ENCODE data around the gene FANCD2. TPM values are rescaled to one million over a fixed set of nuclear protein-coding genes. Genes with fewer than 3 reads are reported as not detected.

Gene FANCD2
- total and polyA plus RNA-seq, 4 donors, result 0.76 to 24.6 (median 0.84) TPM

DNA sequence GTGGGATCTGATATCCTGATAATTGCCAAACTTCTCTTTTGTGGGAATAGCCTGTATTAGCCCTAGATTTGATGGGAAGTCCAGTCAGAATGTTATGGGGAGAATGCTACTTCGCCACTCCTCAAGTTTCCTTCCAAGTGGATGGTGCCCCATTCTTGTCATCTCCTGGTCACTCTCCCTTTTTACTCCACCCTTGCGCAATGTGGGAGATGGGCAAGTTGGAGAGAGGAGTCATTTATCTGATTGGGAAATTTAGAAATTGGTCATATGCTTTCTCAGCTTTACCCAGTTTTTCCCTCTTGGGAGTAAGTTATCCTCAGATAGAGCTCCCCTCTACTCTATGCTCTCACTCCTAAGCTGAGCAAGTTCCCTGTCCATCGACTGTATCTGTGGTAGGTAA lies 67.4 kb downstream of the FANCD2 start:
- no peaks in the 10 kb centered on the region for H3K27me3 ChIP-seq (ENCODE audit: control insufficient read depth in 4 of 4, insufficient read depth in 4 of 4, low read length in 3 of 4)
- no peak overlapping the region for H3K4me3 ChIP-seq (ENCODE audit: low read depth in 1 of 3, low read length in 3 of 3)
- no peaks in the 10 kb centered on the region for H3K4me1 ChIP-seq (ENCODE audit: control insufficient read depth in 4 of 4, insufficient read depth in 4 of 4, low read length in 3 of 4)
- WGBS, result 98% methylated on average over 3 of the region's 3 CpGs
- DNase-seq (ENCODE audit: low spot score), result no peak
- no peak overlapping the region for H3K9ac ChIP-seq (ENCODE audit: low read depth in 1 of 2, low read length in 2 of 2)
- TF ChIP-seq, protein P1, sequence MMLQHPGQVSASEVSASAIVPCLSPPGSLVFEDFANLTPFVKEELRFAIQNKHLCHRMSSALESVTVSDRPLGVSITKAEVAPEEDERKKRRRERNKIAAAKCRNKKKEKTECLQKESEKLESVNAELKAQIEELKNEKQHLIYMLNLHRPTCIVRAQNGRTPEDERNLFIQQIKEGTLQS (IDR thresholded peaks at IDR 0.05), result no peak
- TF ChIP-seq YY1 (IDR thresholded peaks at IDR 0.05), result no peak
- no peak for TF ChIP-seq SP1 (IDR thresholded peaks at IDR 0.05)
- no peak for TF ChIP-seq FOXA2 (IDR thresholded peaks at IDR 0.05)
- TF ChIP-seq, protein P2, sequence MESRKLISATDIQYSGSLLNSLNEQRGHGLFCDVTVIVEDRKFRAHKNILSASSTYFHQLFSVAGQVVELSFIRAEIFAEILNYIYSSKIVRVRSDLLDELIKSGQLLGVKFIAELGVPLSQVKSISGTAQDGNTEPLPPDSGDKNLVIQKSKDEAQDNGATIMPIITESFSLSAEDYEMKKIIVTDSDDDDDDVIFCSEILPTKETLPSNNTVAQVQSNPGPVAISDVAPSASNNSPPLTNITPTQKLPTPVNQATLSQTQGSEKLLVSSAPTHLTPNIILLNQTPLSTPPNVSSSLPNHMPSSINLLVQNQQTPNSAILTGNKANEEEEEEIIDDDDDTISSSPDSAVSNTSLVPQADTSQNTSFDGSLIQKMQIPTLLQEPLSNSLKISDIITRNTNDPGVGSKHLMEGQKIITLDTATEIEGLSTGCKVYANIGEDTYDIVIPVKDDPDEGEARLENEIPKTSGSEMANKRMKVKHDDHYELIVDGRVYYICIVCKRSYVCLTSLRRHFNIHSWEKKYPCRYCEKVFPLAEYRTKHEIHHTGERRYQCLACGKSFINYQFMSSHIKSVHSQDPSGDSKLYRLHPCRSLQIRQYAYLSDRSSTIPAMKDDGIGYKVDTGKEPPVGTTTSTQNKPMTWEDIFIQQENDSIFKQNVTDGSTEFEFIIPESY (IDR thresholded peaks at IDR 0.05), result no peak
- TF ChIP-seq HNF4G (IDR thresholded peaks at IDR 0.05), result no peak
- TF ChIP-seq, protein P3, sequence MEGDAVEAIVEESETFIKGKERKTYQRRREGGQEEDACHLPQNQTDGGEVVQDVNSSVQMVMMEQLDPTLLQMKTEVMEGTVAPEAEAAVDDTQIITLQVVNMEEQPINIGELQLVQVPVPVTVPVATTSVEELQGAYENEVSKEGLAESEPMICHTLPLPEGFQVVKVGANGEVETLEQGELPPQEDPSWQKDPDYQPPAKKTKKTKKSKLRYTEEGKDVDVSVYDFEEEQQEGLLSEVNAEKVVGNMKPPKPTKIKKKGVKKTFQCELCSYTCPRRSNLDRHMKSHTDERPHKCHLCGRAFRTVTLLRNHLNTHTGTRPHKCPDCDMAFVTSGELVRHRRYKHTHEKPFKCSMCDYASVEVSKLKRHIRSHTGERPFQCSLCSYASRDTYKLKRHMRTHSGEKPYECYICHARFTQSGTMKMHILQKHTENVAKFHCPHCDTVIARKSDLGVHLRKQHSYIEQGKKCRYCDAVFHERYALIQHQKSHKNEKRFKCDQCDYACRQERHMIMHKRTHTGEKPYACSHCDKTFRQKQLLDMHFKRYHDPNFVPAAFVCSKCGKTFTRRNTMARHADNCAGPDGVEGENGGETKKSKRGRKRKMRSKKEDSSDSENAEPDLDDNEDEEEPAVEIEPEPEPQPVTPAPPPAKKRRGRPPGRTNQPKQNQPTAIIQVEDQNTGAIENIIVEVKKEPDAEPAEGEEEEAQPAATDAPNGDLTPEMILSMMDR (IDR thresholded peaks at IDR 0.05; ENCODE audit: low read depth, low read length, missing input control), result no peak
- no peaks in the 10 kb centered on the region for H3K9me3 ChIP-seq (ENCODE audit: control insufficient read depth in 4 of 4, low read length in 3 of 4)
- H3K27ac ChIP-seq (ENCODE audit: low read depth in 1 of 2, low read length in 2 of 2), result no peak overlapping the region
- H3K36me3 ChIP-seq (ENCODE audit: control insufficient read depth in 4 of 4, insufficient read depth in 3 of 4, low read depth in 1 of 4, low read length in 3 of 4), result no peaks in the 10 kb centered on the region

DNA sequence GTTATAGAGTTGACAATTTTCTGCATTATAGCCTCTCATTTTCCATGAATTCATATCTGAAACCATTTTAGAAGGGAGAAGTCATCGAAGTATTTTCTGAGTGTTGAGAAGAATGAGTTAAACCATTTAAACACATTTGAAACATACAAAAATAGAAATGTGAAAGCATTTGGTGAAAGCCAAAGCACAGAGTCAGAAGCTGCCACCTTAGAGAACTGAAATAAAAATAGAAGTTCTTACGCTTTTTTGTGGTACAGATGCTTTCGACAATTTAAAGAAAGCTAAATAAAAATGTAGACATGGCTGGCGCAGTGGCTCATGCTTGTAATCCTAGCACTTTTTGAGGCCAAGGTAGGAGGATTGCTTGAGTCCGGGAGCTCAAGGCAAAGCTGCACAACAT lies 72.8 kb downstream of the FANCD2 start:
- Histone ChIP-seq H3K27ac (ENCODE audit: low read depth in 1 of 2, low read length in 2 of 2) (no peak overlapping the region), H3K9ac (ENCODE audit: low read depth in 1 of 2, low read length in 2 of 2) (no peak overlapping the region), H3K4me1 (ENCODE audit: control insufficient read depth in 4 of 4, insufficient read depth in 4 of 4, low read length in 3 of 4) (no peaks in the 10 kb centered on the region), H3K27me3 (ENCODE audit: control insufficient read depth in 4 of 4, insufficient read depth in 4 of 4, low read length in 3 of 4) (no peaks in the 10 kb centered on the region), H3K4me3 (ENCODE audit: low read depth in 1 of 3, low read length in 3 of 3) (no peak overlapping the region), H3K9me3 (ENCODE audit: control insufficient read depth in 4 of 4, low read length in 3 of 4) (no peaks in the 10 kb centered on the region), H3K36me3 (ENCODE audit: control insufficient read depth in 4 of 4, insufficient read depth in 3 of 4, low read depth in 1 of 4, low read length in 3 of 4) (no peaks in the 10 kb centered on the region)
- TF ChIP-seq, protein P2 (IDR thresholded peaks at IDR 0.05), result no peak
- TF ChIP-seq JUND (IDR thresholded peaks at IDR 0.05) (no peak), RAD21 (IDR thresholded peaks at IDR 0.05) (no peak)
- TF ChIP-seq, protein P4, sequence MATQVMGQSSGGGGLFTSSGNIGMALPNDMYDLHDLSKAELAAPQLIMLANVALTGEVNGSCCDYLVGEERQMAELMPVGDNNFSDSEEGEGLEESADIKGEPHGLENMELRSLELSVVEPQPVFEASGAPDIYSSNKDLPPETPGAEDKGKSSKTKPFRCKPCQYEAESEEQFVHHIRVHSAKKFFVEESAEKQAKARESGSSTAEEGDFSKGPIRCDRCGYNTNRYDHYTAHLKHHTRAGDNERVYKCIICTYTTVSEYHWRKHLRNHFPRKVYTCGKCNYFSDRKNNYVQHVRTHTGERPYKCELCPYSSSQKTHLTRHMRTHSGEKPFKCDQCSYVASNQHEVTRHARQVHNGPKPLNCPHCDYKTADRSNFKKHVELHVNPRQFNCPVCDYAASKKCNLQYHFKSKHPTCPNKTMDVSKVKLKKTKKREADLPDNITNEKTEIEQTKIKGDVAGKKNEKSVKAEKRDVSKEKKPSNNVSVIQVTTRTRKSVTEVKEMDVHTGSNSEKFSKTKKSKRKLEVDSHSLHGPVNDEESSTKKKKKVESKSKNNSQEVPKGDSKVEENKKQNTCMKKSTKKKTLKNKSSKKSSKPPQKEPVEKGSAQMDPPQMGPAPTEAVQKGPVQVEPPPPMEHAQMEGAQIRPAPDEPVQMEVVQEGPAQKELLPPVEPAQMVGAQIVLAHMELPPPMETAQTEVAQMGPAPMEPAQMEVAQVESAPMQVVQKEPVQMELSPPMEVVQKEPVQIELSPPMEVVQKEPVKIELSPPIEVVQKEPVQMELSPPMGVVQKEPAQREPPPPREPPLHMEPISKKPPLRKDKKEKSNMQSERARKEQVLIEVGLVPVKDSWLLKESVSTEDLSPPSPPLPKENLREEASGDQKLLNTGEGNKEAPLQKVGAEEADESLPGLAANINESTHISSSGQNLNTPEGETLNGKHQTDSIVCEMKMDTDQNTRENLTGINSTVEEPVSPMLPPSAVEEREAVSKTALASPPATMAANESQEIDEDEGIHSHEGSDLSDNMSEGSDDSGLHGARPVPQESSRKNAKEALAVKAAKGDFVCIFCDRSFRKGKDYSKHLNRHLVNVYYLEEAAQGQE (IDR thresholded peaks at IDR 0.05), result no peak
- DNase-seq (ENCODE audit: low spot score), result no peak
- 96% methylated on average over 5 of the region's 5 CpGs for WGBS
